SK-N-SH (cell line): ENCODE data around the gene UGT1A7. TPM values are rescaled to one million over a fixed set of nuclear protein-coding genes. Genes with fewer than 3 reads are reported as not detected.

ENCODE experiments used
- CTCF ChIA-PET: fragments of 300-600, 350-600 bp; formaldehyde crosslinking; extraction: SDS; loops from one replicate; lab custom pipeline; 2021; lab: Yijun Ruan, JAX
- POLR2A ChIA-PET: fragments of 350-600 bp; sonication (Branson Sonifier 250); formaldehyde crosslinking; extraction: SDS; loops from one replicate; lab custom pipeline; 2020; ENCODE audit warnings: antibody characterized with exemption, inconsistent platforms; lab: Yijun Ruan, JAX
- DNase-seq: peaks from one replicate; pipeline ENCODE4 v3.0.0; 2012
- H2AFZ ChIP-seq: fragments of 200-600 bp; sonication (generic); 2 replicates; pipeline ENCODE4 v1.8.1; 2016; ENCODE audit warnings: antibody characterized with exemption, mild to moderate bottlenecking, low read depth
- H3F3A ChIP-seq: fragments of 200-600 bp; sonication (generic); replicated peaks from 2 replicates; pipeline ENCODE3; 2016; ENCODE audit warnings: antibody characterized with exemption, mild to moderate bottlenecking; ENCODE audit not compliant: insufficient read depth
- H3K27ac ChIP-seq, 2 experiments: fragments of 200-500 bp in 1 of 2; fragments of 200-600 bp in 1 of 2; sonication (Bioruptor generic) in 1 of 2; sonication (generic), shearing (Covaris generic) in 1 of 2; 2 replicates each; pipeline versions ENCODE4 v1.5.1 to v1.6.1; 2014 to 2016; ENCODE audit warnings: low read depth in 2 of 2, inconsistent platforms in 1 of 2, low read length in 1 of 2, mild to moderate bottlenecking in 1 of 2, mixed read lengths in 1 of 2
- H3K27me3 ChIP-seq: fragments of 200-600 bp; sonication (generic), shearing (Covaris generic); 2 replicates; pipeline ENCODE4 v1.6.1; 2016; ENCODE audit warnings: mixed run types; ENCODE audit not compliant: insufficient read depth
- H3K36me3 ChIP-seq, 2 experiments: fragments of 200-500 bp in 1 of 2; fragments of 200-600 bp in 1 of 2; sonication (Bioruptor generic) in 1 of 2; sonication (generic) in 1 of 2; replicated peaks in 1 of 2; 2 replicates each; pipeline versions ENCODE3 to v1.5.1; 2014 to 2016; ENCODE audit warnings: low read length in 1 of 2, mild to moderate bottlenecking in 1 of 2; ENCODE audit not compliant: insufficient read depth in 2 of 2, control insufficient read depth in 1 of 2
- H3K4me1 ChIP-seq, 2 experiments: fragments of 200-500 bp in 1 of 2; fragments of 200-600 bp in 1 of 2; sonication (Bioruptor generic) in 1 of 2; sonication (generic), shearing (Covaris generic) in 1 of 2; 2 replicates each; pipeline versions ENCODE4 v1.5.1 to v1.6.1; 2014 to 2016; ENCODE audit warnings: low read depth in 1 of 2, low read length in 1 of 2, mixed run types in 1 of 2; ENCODE audit not compliant: insufficient read depth in 2 of 2, control insufficient read depth in 1 of 2
- H3K4me2 ChIP-seq: fragments of 200-600 bp; sonication (generic), shearing (Covaris generic); 2 replicates; pipeline ENCODE4 v1.6.1; 2017; ENCODE audit warnings: mixed run types
- H3K4me3 ChIP-seq, 2 experiments: fragments of 200-500 bp in 1 of 2; fragments of 200-600 bp in 1 of 2; sonication (Bioruptor generic) in 1 of 2; sonication (generic), shearing (Covaris generic) in 1 of 2; 2 replicates each; pipeline versions ENCODE4 v1.5.1 to v1.8.1; 2014 to 2016; ENCODE audit warnings: low read depth in 2 of 2, inconsistent platforms in 1 of 2, low read length in 1 of 2, mild to moderate bottlenecking in 1 of 2, mixed read lengths in 1 of 2, moderate library complexity in 1 of 2
- H3K79me2 ChIP-seq: fragments of 200-600 bp; sonication (generic); 2 replicates; pipeline ENCODE4 v1.8.1; 2017; ENCODE audit warnings: mild to moderate bottlenecking; ENCODE audit not compliant: insufficient read depth
- H3K9ac ChIP-seq: fragments of 200-600 bp; sonication (generic); 2 replicates; pipeline ENCODE4 v1.6.1; 2017; ENCODE audit warnings: mixed run types
- H3K9me2 ChIP-seq: fragments of 200-600 bp; sonication (generic); 2 replicates; pipeline ENCODE4 v1.6.1; 2017; ENCODE audit warnings: mixed run types
- H3K9me3 ChIP-seq: fragments of 200-600 bp; sonication (generic); 2 replicates; pipeline ENCODE4 v1.6.1; 2017; ENCODE audit warnings: mixed run types, mild to moderate bottlenecking, moderate library complexity
- H4K20me1 ChIP-seq: fragments of 200-600 bp; sonication (generic); 2 replicates; pipeline ENCODE4 v1.6.1; 2017; ENCODE audit warnings: mild to moderate bottlenecking, mixed run types; ENCODE audit not compliant: insufficient read depth
- CHD2 ChIP-seq: fragments of 150-350 bp; IDR thresholded peaks from 2 replicates; pipeline ENCODE4 v1.6.1; 2018; ENCODE audit warnings: low read length; ENCODE audit not compliant: partially characterized antibody
- CTCF ChIP-seq: fragments of 200-600 bp; sonication (generic); IDR thresholded peaks from 2 replicates; pipeline ENCODE4 v1.6.1; 2017; ENCODE audit warnings: antibody characterized with exemption, mild to moderate bottlenecking, moderate library complexity
- EP300 ChIP-seq, 2 experiments: IDR thresholded peaks; 2 replicates each; pipeline versions ENCODE4 v1.4.0 to v1.6.1; 2012; ENCODE audit warnings: borderline replicate concordance in 1 of 2, low read depth in 1 of 2, low read length in 1 of 2
- EZH2phosphoT487 ChIP-seq: fragments of 200-600 bp; sonication (generic); IDR thresholded peaks from 2 replicates; pipeline ENCODE4 v1.6.1; 2017; ENCODE audit warnings: low read depth, mixed run types, mild to moderate bottlenecking, antibody characterized with exemption, moderate library complexity, borderline replicate concordance
- FOXJ3 ChIP-seq: sonication (generic); formaldehyde crosslinking; IDR thresholded peaks from 2 replicates; pipeline ENCODE4 v1.5.1; 2020; ENCODE audit warnings: mild to moderate bottlenecking, missing genetic modification reagents
- FOXM1 ChIP-seq: IDR thresholded peaks from 2 replicates; pipeline ENCODE4 v1.4.0; 2012; ENCODE audit warnings: low read depth, mild to moderate bottlenecking
- IRF3 ChIP-seq: fragments of 150-350 bp; IDR thresholded peaks from 2 replicates; pipeline ENCODE4 v1.6.1; 2016; ENCODE audit warnings: mild to moderate bottlenecking, low read depth, low read length
- JUND ChIP-seq: IDR thresholded peaks from 2 replicates; pipeline ENCODE4 v1.4.0; 2012
- MXI1 ChIP-seq: IDR thresholded peaks from 2 replicates; pipeline ENCODE4 v1.6.1; 2012; ENCODE audit warnings: mild to moderate bottlenecking, low read depth, low read length, improper control_type of control experiment
- PBX3 ChIP-seq: IDR thresholded peaks from 2 replicates; pipeline ENCODE4; 2012
- POLR2AphosphoS5 ChIP-seq: IDR thresholded peaks from 2 replicates; pipeline ENCODE4 v1.6.1; 2012; ENCODE audit warnings: low read depth, low read length
- RFX5 ChIP-seq: IDR thresholded peaks from 2 replicates; pipeline ENCODE4 v1.6.1; 2012; ENCODE audit warnings: mild to moderate bottlenecking, improper control_type of control experiment, low read length
- RXRA ChIP-seq: IDR thresholded peaks from 2 replicates; pipeline ENCODE4 v1.4.0; 2012; ENCODE audit warnings: low read depth, mild to moderate bottlenecking, borderline replicate concordance
- TCF12 ChIP-seq: IDR thresholded peaks from 2 replicates; pipeline ENCODE4 v1.4.0; 2012
- YY1 ChIP-seq: IDR thresholded peaks from 2 replicates; pipeline ENCODE4 v1.4.0; 2012; ENCODE audit warnings: low read depth, mild to moderate bottlenecking
- WGBS: methylation state at CpG from one replicate; pipeline ENCODE4 v1.1.6; 2017; ENCODE audit warnings: low lambda C conversion rate; 5-methylcytosine and 5-hydroxymethylcytosine counted together
- polyA plus RNA-seq, 3 experiments: library from polyadenylated mRNA; depleted of rRNA; stranded (reverse); fragments of >200 nt; gene quantifications; 2 replicates each; pipeline ENCODE4 v1.2.3, GENCODE V29; 2012

Gene UGT1A7
- polyA plus RNA-seq, 1 of the 3 experiments (the other 2 are of a cell fraction) = not detected

- WGBS = 61% methylated on average over 6 of the region's 6 CpGs
- ChIA-PET POLR2A (no interaction called here), CTCF (no interaction called here)
Observed at GRCh38 chr2:233775414-233775813, 93.7 kb downstream of the UGT1A7 start.

More at GRCh38 chr2:233775414-233775813, 93.7 kb downstream of the UGT1A7 start:
- no peaks in the 10 kb centered on the region for H3K79me2 ChIP-seq
- no peaks in the 10 kb centered on the region for H3K9me3 ChIP-seq
- no peak overlapping the region for H3K4me2 ChIP-seq
- H3F3A ChIP-seq = no peaks in the 10 kb centered on the region
- H3K4me3 ChIP-seq = no peak overlapping the region
- TF ChIP-seq CHD2 (no peak), POLR2AphosphoS5 (no peak), RFX5 (no peak), PBX3 (no peak), RXRA (no peak), YY1 (no peak), EP300 (IDR thresholded peaks at IDR 0.05; ENCODE audit: borderline replicate concordance in 1 of 2, low read depth in 1 of 2, low read length in 1 of 2) (no peak), MXI1 (no peak), TCF12 (no peak), CTCF (no peak), EZH2phosphoT487 (no peak), IRF3 (no peak), JUND (no peak), FOXJ3 (CRISPR knock-in tag) (no peak), FOXM1 (no peak)
- DNase-seq = no peak
- H3K4me1 ChIP-seq = no peaks in the 10 kb centered on the region
- no peaks in the 10 kb centered on the region for H4K20me1 ChIP-seq
- H3K36me3 ChIP-seq = no peaks in the 10 kb centered on the region
- H3K27me3 ChIP-seq = no peaks in the 10 kb centered on the region; the same call in 1 of the 2 replicates
- no peaks in the 10 kb centered on the region for H3K9me2 ChIP-seq
- H3K27ac ChIP-seq = no peak overlapping the region
- no peak overlapping the region for H2AFZ ChIP-seq
- H3K9ac ChIP-seq = no peak overlapping the region
